Left renal pelvis (tissue), 4 donors: ENCODE measurements around the gene MED4. TPM values are rescaled to one million over a fixed set of nuclear protein-coding genes. Genes with fewer than 3 reads are reported as not detected.
"Not testable (repeated sequence)": the region's sequence is repeated elsewhere in the genome, so short reads cannot be mapped to it uniquely, and the experiment has no call there.

ENCODE experiments used
- DNase-seq, 4 donors: peaks; one replicate each; pipeline ENCODE4 v3.0.0-alpha.2; 2013; ENCODE audit warnings: low read depth in 4 of 4, low spot score in 3 of 4
- polyA plus RNA-seq, 4 donors: library from polyadenylated mRNA; unstranded; fragments of 120-200 nt; gene quantifications; one replicate each; pipeline ENCODE4 v1.2.1, GENCODE V29; 2013; ENCODE audit not compliant: insufficient read length in 4 of 4

The MED4 gene
- polyA plus RNA-seq, 4 donors, result 75.7 to 114 (median 92.5) TPM

DNA sequence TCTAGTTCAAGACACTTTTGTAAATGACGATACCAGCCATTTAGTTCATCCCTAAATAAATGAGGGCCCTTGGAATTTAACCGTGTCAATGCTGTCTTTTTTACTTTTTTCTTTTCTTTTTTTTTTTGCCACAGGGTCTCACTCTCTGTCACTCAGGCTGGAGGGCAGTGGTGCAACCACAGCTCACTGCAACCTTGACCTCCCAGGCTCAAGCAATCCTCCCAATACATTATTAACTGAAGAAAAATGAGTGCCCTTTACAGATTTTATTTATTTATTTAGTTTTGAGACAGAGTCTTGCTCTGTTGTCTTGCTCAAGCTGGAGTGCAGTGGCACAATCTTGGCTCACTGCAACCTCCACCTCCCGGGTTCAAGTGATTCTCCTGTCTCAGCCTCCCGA lies 2.9 kb upstream of the MED4 start:
- DNase-seq, result no peak

DNA sequence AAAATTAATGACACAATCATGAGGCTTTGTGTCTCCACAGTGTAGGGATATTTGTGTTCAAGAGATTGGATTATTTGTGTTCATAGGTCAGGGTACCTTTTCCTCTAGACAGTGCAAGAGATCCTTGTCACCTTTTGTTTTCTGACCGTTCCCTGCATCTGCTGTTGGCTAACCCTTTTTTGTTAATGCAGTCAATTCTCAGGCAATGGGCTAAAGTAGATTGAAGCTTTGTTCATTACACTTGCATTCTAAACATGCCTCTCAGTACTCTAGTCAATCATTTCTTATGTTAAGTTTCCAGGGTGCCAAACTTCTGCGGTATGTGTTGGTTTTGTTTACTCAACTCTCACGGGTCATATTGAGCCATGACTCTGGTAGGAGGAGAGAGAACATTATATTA lies 1.8 kb upstream of the MED4 start:
- no peak for DNase-seq

DNA sequence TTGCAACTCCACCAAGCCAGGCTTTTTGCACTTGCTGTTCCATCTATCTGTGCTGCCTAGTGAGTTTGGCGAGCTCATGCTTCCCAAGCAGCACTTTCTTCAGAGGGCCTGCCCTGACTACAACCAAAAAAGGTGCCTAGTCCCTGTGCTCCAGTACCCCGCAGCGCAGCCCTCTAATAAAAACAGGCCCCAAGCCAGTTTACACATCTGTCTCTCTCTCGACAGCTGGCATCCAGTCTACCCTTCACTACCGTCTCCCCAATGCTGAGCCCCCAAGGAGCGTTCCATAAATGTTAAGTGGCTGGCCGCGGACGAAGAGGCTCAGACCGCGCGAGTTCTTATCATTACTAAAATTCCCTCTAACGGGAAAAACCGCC lies 512 bp downstream of the MED4 start:
- no peak for DNase-seq

DNA sequence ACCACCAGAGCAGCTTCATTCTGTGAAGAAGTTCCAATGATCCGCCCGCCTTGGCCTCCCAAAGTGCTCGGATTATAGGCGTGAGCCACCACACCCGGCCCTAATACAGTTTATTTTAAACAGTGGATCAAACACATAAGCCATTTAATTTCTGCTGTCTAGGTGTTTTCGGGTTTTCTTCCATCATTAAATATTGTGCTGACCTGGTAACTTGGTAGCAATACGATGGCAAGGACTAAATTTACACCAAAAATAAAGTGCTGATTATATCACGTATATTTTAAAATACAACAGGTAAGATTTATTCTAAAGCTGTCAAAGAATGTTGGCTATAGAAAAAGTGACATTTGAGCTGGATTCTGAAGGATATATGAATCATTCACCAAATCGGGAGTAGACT lies 1.3 kb downstream of the MED4 start:
- DNase-seq, result no peak

DNA sequence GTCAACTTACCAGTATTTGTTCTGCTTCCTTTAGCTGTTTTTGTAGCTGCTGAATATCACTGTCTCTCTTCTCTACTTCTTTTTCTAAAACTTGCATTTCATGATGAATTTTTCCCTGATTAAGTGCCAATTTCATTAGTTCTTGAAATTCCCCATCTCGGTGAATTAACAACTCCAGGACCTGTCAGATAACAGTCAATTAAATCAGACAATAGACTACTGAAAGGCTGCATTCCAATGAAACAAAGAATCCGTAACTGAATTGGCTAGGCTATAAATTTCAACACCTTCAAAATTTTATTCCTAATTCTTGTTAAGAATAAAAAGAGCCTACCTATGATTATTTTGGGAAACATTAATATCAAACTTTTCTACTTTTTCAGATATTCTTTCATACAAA lies 8.6 kb downstream of the MED4 start:
- no peak for DNase-seq

DNA sequence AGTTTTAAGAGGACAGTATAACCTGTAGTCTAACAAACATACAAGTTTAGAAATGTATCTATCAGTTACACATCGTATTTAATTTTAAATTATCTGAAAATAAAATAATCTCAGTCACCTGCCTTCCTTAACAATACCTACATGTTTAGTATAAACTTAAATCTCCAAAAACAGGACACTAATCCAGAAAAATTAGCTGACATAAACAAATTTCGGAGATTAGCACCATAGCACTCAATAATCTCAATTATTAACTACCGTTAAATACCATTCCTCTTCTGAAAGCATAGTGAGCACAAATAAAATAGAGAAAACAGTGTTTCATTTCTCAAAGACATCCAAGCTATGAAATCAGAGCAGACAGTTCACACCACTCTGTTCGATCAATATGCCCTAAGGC lies 13.2 kb downstream of the MED4 start:
- DNase-seq, result no peak

DNA sequence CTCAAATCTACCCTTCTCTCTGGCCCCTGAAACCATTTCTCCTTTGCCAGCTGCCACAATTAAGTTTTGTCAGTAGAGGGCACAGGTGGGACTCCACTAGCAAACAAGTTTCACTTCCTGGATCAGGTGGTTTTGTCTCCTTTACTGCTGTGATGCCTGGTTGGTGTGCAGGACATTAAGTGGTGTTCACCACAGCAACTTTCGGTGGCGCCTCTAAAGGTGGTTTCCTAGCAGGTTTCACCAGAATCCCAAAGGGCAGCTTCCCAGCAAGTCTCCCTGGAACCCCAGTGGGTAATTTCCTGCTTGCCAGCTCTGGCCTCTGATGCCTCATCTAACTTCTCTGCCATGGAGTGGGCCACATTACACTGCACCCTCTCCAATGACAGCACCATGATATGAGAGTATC lies 16.6 kb downstream of the MED4 start:
- DNase-seq, result no peak

DNA sequence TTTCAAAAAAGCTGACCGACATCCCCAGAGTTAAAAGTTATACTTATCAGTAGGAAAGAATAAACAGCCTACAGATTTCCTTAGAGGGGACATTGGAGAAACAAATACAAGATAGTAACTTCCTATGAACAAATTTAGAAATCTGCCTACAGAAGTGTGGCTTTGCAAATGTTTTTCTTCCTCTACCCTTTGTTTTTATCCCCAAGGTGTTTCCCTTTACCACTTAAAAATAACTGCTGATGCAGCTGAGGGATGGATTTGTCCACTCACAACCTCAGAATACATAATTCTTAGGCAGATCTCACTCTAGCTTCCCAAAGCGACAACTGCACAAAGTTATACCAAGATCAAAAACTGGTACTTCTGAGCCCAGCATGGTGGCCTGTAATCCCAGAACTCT lies 20.9 kb downstream of the MED4 start:
- no peak for DNase-seq

DNA sequence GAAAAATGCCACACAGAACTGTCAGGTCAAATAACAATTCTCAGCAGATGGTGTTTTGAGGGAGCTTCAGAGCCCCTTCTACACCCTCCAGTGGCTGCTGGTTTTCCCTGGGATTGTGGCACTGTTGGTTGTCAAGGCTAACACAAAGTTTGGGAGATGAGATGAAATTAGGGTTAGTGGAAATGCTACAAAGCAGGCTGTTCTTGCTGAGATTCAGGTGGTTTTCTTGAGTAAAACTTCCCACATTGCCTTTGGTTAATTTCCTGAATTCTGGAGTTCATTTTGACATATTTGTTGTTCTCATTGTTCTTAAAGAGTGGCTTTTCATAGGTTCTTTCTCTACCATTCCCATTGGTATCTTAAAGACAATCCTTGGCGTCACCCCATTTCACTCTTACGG lies 22.1 kb downstream of the MED4 start:
- DNase-seq, result no peak

DNA sequence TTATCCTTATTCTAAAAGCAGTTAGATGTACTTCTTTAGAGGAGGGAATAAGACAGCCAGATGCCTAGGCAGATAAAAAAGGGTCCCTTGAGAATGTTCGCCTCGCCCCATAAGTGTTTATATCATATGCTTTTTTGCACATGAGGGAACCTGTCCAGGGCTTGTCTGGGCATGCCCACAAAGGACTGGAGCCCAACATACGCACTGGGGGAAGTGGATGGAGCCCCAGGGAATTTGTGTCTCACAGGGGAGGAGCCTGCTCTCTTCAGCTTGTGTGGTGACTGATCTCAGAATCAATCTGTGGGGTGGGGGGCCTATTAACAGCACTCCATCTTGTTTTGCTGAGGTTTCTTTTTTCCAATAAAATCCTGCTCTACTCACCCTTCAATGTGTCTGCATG lies 22.6 kb downstream of the MED4 start:
- no peak for DNase-seq

DNA sequence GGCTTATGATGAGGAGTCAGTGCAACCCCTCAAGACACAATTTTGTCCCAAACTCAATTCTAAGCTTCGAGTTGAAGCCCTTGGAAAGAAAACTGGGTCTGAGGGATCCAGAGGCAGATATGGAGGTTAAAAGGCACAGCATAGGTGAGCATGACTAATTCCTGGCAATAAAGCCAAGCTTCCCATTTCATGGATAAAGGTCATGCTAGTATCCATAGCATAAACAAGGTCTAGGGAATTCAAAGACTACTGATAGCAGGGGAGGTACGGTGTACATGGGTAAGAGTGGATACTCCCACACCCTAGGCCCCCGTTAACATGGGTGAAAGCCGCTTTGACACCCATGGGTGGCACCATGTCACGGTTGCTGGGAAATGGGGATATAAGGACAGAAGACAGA lies 24.0 kb downstream of the MED4 start:
- no peak for DNase-seq

DNA sequence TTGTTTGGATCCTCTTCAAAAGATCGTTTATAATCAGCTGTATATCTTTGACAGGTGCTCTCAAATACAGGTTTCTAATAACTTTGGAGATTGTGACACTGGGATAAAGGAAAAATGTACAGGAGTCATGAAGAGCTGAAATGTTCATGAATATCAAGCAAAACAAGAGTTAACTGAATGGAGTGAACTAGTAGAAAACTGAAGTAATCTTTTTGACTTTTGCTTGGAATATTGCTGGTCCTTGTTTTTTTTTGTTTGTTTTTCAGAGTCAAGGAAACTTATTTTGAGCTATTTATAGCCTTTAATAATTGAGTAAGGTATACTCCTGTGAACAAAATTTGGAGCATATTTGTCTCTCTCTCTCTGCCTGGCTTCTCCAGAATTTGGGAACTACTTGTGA lies 25.3 kb downstream of the MED4 start:
- no peak for DNase-seq

DNA sequence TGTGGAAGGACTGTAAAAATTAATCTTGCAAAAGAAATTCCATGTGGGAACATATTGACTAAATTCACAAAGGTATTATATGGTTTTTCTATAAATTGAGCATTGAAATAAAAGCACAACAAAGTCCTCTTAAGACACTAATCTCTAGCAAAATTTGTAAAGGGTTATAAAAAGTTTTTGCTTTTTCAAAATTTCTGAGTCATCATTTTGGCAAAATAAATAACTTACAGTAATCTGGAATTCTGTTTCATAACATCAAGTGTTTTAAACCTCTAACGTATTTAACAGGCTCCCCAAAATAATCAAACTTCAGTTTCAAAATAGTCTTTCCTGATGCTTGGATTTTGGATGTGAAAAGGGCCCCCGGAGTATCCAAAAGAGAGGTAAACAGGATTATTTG lies 26.0 kb downstream of the MED4 start:
- DNase-seq, result no peak

DNA sequence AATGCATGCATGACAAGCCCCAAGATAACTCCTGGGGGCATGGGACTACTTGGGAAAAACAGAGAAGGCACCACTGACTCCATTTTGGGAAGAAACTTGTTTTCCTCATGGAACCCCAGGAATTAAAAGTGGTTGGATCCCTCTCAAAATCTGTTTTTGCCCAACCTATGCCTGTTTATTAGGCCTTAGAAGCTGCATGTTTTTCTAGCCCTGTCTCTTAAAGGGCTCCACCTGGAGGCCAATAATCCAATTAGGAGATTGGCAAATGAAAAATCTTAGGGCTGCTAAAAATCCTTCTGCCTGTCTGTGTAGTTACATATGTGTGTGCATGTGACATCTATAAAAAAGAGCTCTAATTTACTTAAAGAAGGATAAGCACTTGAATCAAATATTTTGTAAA lies 26.9 kb downstream of the MED4 start:
- DNase-seq, result no peak

DNA sequence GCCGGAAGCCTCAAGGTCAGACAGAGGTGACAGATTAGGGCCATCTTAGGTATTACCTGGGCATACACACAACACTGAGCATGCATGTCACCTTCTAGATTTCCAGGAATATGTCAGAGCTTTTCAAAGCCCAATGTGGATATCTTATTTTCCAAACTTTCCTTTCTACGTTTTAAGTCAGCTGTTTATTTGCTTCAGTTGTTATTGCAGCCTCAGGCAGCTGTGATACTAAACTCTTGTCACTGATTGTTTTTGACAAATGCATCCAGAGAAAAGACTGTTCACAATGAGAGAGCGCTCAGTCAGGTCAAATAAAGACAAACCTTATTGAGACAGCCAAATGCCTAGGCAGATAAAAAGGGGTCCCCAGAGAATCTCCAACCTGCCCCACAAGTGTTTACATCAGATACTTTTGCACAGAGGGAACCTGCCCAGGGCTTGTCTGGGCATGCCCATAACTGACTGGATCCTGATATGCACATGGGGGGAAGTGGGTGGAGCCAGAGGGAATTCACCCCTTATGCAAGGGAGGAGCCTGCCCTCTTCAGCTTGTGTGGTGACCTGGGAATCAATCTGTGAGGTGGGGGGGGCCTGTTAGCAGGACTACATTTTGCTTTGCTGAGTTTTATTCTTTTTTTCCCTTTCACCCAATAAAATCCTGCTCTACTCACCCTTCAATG lies 28.5 kb downstream of the MED4 start:
- DNase-seq, result no peak

DNA sequence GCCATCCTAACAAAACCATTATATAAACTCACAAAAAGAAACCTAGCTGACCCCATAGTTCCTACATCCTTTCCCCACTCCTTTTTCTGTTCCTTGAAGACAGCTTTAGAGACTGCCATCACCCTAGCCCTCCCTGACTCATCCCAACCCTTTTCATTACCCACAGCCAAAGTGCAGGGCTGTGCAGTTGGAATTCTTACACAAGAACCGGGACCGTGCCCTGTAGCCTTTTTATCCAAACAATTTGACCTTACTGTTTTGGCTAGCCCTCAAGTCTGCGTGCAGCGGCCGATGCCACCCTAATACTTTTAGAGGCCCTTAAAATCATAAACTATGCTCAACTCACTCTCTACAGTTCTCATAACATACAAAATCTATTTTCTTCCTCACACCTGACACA lies 35.0 kb downstream of the MED4 start:
- DNase-seq, result not testable (repeated sequence)

DNA sequence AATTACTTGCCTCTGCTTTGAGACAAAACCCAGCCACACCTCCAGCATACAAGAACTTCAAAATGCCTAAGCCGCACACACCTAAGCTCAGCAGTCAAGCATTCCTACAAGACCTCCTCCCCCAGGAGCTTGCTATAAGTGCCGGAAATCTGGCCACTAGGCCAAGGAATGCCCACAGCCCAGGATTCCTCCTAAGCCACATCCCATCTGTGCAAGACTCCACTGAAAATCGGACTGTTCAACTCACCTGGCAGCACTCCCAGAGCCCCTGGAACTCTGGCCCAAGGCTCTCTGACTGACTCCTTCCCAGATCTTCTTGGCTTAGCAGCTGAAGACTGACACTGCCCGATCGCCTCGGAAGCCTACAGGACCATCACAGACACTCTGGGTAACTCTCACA lies 36.4 kb downstream of the MED4 start:
- not testable (repeated sequence) for DNase-seq

DNA sequence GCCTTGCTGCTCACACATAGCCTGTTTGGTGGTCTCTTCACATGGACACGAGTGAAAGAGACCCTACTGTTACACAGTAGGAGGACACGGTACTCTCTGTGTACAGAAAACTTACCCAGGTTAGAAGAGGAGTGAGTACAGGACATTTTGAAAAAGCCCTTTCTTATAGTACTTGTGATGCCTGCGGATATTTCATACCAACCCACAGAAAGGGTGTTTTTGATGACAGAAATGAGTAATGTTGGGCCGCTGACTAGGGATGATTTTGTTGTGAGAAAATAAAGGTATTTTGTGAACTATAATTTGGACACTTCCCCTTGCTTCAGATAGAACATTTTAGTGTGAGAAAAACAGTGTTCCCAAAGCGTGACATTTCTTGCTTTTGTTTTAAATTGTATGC lies 39.2 kb downstream of the MED4 start:
- DNase-seq, result no peak

DNA sequence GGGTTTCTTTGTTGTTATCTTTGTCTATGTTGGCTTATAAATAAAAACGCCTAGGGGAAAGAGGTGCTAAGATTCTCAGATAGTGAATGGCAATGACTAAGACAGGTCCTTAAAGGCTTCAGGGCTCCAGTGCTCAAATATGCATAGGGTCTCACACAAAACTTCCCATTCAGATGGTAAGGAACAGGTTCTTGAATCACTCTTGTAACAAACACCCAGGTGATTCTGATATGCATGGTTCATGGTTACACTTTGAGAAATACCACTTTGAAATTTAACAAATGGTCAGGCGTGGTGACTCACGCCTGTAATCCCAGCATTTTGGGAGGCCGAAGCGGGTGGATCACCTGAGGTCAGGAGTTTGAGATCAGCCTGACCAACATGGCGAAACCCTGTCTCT lies 40.3 kb downstream of the MED4 start:
- DNase-seq, result no peak

DNA sequence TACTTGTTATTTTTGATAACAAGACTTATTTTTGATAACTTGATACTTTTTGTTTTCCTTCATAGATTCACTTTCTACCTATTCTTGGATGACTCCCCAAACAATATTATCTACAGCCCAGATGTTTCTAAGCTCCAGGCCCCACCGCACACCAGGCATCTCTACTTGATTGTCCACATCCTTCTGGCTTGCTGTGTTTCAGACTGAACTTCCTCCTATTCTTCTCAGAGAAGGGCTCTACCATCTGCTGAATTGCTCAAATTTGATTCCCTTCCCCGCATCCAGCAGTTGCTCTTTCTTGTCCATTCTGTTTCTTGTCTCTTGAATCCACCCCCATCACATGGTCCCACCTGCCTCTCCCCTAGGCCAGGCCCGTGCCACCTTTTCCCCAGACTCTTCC lies 44.4 kb downstream of the MED4 start:
- DNase-seq, result no peak

DNA sequence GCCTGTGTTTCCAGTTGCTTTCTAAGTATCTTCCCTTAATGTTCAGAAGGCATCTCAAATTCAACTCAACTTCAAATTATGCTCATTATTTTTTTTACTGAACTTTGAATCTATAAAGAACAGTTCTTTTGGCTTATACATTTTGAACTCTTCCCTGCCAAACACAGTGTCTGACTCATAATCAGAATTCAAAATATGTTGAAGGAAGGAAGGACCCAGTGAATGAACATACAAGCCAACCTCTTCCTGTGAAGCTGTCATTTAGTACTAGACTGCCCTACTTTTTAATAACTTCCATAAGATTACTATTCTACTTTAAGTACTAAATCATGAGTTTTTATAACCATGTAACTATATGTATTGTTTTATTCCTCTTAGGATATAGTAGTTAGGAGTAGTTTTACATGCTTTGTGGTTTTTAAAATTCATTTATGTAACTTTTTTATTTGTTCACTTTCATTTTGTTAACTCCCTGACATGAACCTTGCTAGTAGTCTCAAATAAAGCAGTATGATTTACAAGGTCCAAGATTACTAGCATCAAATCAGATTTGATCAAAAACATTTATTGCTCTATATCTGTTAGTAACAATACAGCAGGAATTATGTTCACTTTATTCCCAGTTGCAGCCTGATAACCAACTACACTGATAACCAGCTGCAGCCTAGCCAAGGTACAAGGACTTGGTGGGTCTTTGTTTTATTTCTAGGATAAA lies 51.0 kb downstream of the MED4 start:
- DNase-seq, result no peak

DNA sequence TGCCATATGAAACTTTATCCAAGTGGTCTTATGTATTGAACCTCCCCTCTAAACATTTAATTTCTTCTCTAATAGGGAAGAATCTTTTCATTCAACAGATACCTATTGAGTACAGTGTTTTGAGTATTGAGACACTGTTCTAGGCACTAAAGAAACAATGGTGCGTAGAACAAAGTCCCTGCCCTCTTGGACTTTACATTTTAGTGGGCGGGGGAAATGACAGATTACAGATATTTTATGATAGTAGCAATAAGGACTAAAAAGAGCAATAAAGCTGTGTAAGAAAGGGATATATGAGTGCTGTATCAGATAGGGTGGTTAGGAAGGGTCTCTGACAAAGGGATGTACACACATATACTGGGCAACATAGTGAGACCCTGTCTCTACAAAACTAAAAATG lies 52.0 kb downstream of the MED4 start:
- no peak for DNase-seq

DNA sequence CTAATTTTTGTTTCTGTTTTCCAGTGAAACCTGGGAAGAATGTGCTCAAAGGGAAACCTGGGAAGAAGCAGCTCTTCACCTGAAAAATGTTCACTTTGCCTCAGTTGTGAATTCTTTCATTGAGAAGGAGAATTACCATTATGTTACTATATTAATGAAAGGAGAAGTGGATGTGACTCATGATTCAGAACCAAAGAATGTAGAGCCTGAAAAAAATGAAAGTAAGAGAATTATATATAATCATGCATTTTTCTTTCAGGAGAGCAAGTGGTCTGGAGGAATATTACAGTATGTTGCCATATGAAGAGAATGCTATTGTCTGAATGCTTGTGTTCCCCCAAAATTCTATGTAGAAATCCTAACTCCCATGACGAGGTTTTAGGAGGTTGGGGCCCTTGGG lies 54.0 kb downstream of the MED4 start:
- no peak for DNase-seq
